ENCODE data around the gene ANKRD10.

- TF ChIP-seq, protein P1, sequence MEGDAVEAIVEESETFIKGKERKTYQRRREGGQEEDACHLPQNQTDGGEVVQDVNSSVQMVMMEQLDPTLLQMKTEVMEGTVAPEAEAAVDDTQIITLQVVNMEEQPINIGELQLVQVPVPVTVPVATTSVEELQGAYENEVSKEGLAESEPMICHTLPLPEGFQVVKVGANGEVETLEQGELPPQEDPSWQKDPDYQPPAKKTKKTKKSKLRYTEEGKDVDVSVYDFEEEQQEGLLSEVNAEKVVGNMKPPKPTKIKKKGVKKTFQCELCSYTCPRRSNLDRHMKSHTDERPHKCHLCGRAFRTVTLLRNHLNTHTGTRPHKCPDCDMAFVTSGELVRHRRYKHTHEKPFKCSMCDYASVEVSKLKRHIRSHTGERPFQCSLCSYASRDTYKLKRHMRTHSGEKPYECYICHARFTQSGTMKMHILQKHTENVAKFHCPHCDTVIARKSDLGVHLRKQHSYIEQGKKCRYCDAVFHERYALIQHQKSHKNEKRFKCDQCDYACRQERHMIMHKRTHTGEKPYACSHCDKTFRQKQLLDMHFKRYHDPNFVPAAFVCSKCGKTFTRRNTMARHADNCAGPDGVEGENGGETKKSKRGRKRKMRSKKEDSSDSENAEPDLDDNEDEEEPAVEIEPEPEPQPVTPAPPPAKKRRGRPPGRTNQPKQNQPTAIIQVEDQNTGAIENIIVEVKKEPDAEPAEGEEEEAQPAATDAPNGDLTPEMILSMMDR (IDR thresholded peaks at IDR 0.05), result no peak
- no peak for TF ChIP-seq POLR2A (IDR thresholded peaks at IDR 0.05)
These were observed 35.5 kb upstream of the ANKRD10 start for GRCh38 chr13:110950356-110950755.
